Osteocyte (in vitro differentiated cells): ENCODE results near the gene P2RY13. TPM values are rescaled to one million over a fixed set of nuclear protein-coding genes. Genes with fewer than 3 reads are reported as not detected.

Experiments used
- DNase-seq: peaks from one replicate; pipeline ENCODE4 v3.0.0; 2021; ENCODE audit warnings: mixed read lengths; ENCODE audit not compliant: unreplicated experiment; ENCODE audit errors: extremely low spot score
- H3K27ac Mint-ChIP-seq: one replicate; pipeline ENCODE4 v1.8.0; 2021; ENCODE audit warnings: mild to moderate bottlenecking, mixed read lengths; ENCODE audit not compliant: unreplicated experiment
- H3K27me3 Mint-ChIP-seq: one replicate; pipeline ENCODE4 v1.8.0; 2021; ENCODE audit warnings: mixed read lengths; ENCODE audit not compliant: unreplicated experiment
- H3K36me3 Mint-ChIP-seq: one replicate; pipeline ENCODE4 v1.8.0; 2021; ENCODE audit warnings: mixed read lengths; ENCODE audit not compliant: unreplicated experiment
- H3K4me1 Mint-ChIP-seq: one replicate; pipeline ENCODE4 v1.8.0; 2021; ENCODE audit warnings: mixed read lengths; ENCODE audit not compliant: unreplicated experiment
- H3K4me3 Mint-ChIP-seq: one replicate; pipeline ENCODE4 v1.8.0; 2021; ENCODE audit warnings: mild to moderate bottlenecking, moderate library complexity, mixed read lengths; ENCODE audit not compliant: unreplicated experiment
- H3K9me3 Mint-ChIP-seq: one replicate; pipeline ENCODE4 v1.8.0; 2021; ENCODE audit warnings: mixed read lengths; ENCODE audit not compliant: unreplicated experiment
- CTCF ChIP-seq: fragments of 200-600 bp; sonication (generic); IDR thresholded peaks from 2 replicates; pipeline ENCODE4 v1.5.0; 2021; ENCODE audit warnings: antibody characterized with exemption, mild to moderate bottlenecking, moderate library complexity
- total RNA-seq: library from RNA; stranded (reverse); gene quantifications from 2 replicates; pipeline ENCODE4 v1.2.1, GENCODE V29; 2021

The P2RY13 gene
- total RNA-seq, 1 donor from 2014 or later = not detected

GRCh38 chr3:151322511-151322910, 6.8 kb downstream of the P2RY13 start:
- no peaks in the 10 kb centered on the region for H3K9me3 Mint-ChIP-seq
- peaks cover 6% of the 10 kb centered on the region for H3K4me1 Mint-ChIP-seq
- H3K36me3 Mint-ChIP-seq = no peaks in the 10 kb centered on the region
- no peak overlapping the region for H3K27ac Mint-ChIP-seq
- DNase-seq = no peak
- H3K4me3 Mint-ChIP-seq = no peak overlapping the region
- TF ChIP-seq CTCF = no peak
- H3K27me3 Mint-ChIP-seq = no peaks in the 10 kb centered on the region

GRCh38 chr3:151321526-151321925, 7.8 kb downstream of the P2RY13 start:
- Mint-ChIP-seq H3K4me1 (peaks cover 6% of the 10 kb centered on the region), H3K36me3 (no peaks in the 10 kb centered on the region), H3K27ac (no peak overlapping the region), H3K27me3 (no peaks in the 10 kb centered on the region), H3K9me3 (no peaks in the 10 kb centered on the region), H3K4me3 (no peak overlapping the region)
- no peak for DNase-seq
- TF ChIP-seq CTCF = no peak

GRCh38 chr3:151320131-151320530, 9.2 kb downstream of the P2RY13 start:
- no peak overlapping the region for H3K4me3 Mint-ChIP-seq
- no peak for TF ChIP-seq CTCF
- H3K27ac Mint-ChIP-seq = no peak overlapping the region
- no peak for DNase-seq
- peaks cover 8% of the 10 kb centered on the region for H3K4me1 Mint-ChIP-seq
- no peaks in the 10 kb centered on the region for H3K36me3 Mint-ChIP-seq
- peaks cover 5% of the 10 kb centered on the region for H3K9me3 Mint-ChIP-seq
- H3K27me3 Mint-ChIP-seq = no peaks in the 10 kb centered on the region

GRCh38 chr3:151319628-151320027, 9.7 kb downstream of the P2RY13 start:
- no peak overlapping the region for H3K4me3 Mint-ChIP-seq
- peaks cover 9% of the 10 kb centered on the region for H3K9me3 Mint-ChIP-seq
- H3K27me3 Mint-ChIP-seq = no peaks in the 10 kb centered on the region
- TF ChIP-seq CTCF = no peak
- H3K27ac Mint-ChIP-seq = no peak overlapping the region
- no peaks in the 10 kb centered on the region for H3K36me3 Mint-ChIP-seq
- DNase-seq = no peak
- peaks cover 8% of the 10 kb centered on the region for H3K4me1 Mint-ChIP-seq

- H3K27ac Mint-ChIP-seq = no peak overlapping the region
- peaks cover 8% of the 10 kb centered on the region for H3K4me1 Mint-ChIP-seq
- TF ChIP-seq CTCF = no peak
- no peak for DNase-seq
- H3K27me3 Mint-ChIP-seq = no peaks in the 10 kb centered on the region
- H3K4me3 Mint-ChIP-seq = no peak overlapping the region
- no peaks in the 10 kb centered on the region for H3K36me3 Mint-ChIP-seq
- H3K9me3 Mint-ChIP-seq = peaks cover 9% of the 10 kb centered on the region
These were observed 10.4 kb downstream of the P2RY13 start for GRCh38 chr3:151318991-151319390.
